HTR-8/SVneo (cell line): ENCODE results near the gene PRELID3B.

Experiments
- DNase-seq: peaks from one replicate; pipeline ENCODE4 v3.0.0; 2011; ENCODE audit warnings: low spot score, mixed read lengths; ENCODE audit not compliant: insufficient read length
- FAIRE-seq: peaks from 2 replicates; lab custom pipeline; 2011; peaks lifted over from hg19 to GRCh38; lab: Jason Lieb, UNC

Gene PRELID3B

DNA sequence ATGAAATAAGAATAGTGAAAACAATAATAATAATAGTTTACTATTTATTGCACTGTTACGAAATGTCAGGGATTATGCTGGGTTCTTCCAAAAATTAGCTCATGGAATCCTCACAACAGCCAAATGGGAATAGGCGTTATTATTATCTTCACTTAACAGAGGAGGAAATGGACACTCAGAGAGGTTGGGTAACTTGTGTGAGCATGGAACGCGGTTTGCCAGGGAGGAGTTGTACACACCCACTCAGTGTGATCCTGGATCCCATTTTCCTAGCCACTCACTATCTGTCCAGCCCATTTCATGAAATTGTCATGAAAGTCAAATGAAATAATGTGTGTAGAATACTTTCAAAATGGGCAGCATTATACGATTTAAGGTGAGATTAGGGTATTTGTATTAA lies 56.9 kb downstream of the PRELID3B start:
- FAIRE-seq (no peak), DNase-seq (no peak)

GRCh38 chr20:58984691-58985090 lies 57.9 kb downstream of the PRELID3B start:
- no peak for DNase-seq
- no peak for FAIRE-seq
